ENCODE results near the gene RNF187. TPM values are rescaled to one million over a fixed set of nuclear protein-coding genes. Genes with fewer than 3 reads are reported as not detected.
A peak's percentile ranks its signal among the peaks of the same experiment; 100 is the strongest.

RNF187 gene
- polyA plus RNA-seq, 1 experiment: 106 TPM

GRCh38 chr1:228456252-228457016 is 30.7 kb upstream of the RNF187 start:
- H3K4me3 ChIP-seq (ENCODE audit: low read depth, low read length): peak overlapping the region; percentile 75
- DNase-seq (ENCODE audit: low read depth): no peak
- POLR2A ChIA-PET: no interaction called here
- no peak for TF ChIP-seq CTCF (IDR thresholded peaks at IDR 0.05; ENCODE audit: insufficient read depth, low read depth, low read length)
- no peaks in the 10 kb centered on the region for H3K27me3 ChIP-seq (ENCODE audit: control insufficient read depth, insufficient read depth, low read length)
- no peaks in the 10 kb centered on the region for H3K36me3 ChIP-seq (ENCODE audit: control insufficient read depth, insufficient read depth, low read length)
- CTCF ChIA-PET: interaction anchor here (0.9 to 1.7 kb wide), 6 partner anchors 13 to 196 kb away, joined by 3 to 7 read pairs (median 4); no protein-coding TSS in a partner anchor

GRCh38 chr1:228457017-228457395 is 30.2 kb upstream of the RNF187 start:
- POLR2A ChIA-PET: interaction anchor here (0.5 to 0.8 kb wide), 4 partner anchors 8 to 482 kb away, joined by 3 to 11 read pairs (median 5); no protein-coding TSS in a partner anchor
- Histone ChIP-seq H3K27me3 (ENCODE audit: control insufficient read depth, insufficient read depth, low read length) (no peaks in the 10 kb centered on the region; the same call in 1 of the 2 replicates), H3K36me3 (ENCODE audit: control insufficient read depth, insufficient read depth, low read length) (no peaks in the 10 kb centered on the region), H3K4me3 (ENCODE audit: low read depth, low read length) (peak overlapping the region; percentile 75)
- CTCF ChIA-PET: interaction anchor here (0.7 to 1.7 kb wide), 6 partner anchors 14 to 196 kb away, joined by 3 to 5 read pairs (median 4); no protein-coding TSS in a partner anchor
- TF ChIP-seq CTCF (IDR thresholded peaks at IDR 0.05; ENCODE audit: insufficient read depth, low read depth, low read length): no peak
- no peak for DNase-seq (ENCODE audit: low read depth)

GRCh38 chr1:228457396-228458176 is 29.6 kb upstream of the RNF187 start:
- POLR2A ChIA-PET: interaction anchor here (0.5 to 0.8 kb wide), 4 partner anchors 9 to 483 kb away, joined by 3 to 11 read pairs (median 5); no protein-coding TSS in a partner anchor
- peak overlapping the region; percentile 75 for H3K4me3 ChIP-seq (ENCODE audit: low read depth, low read length)
- no peaks in the 10 kb centered on the region; the same call in 1 of the 2 replicates for H3K27me3 ChIP-seq (ENCODE audit: control insufficient read depth, insufficient read depth, low read length)
- peak; percentile 93 for DNase-seq (ENCODE audit: low read depth)
- TF ChIP-seq CTCF (IDR thresholded peaks at IDR 0.05; ENCODE audit: insufficient read depth, low read depth, low read length): peak; percentile 51
- no peaks in the 10 kb centered on the region for H3K36me3 ChIP-seq (ENCODE audit: control insufficient read depth, insufficient read depth, low read length)
- CTCF ChIA-PET: interaction anchor here (0.7 to 2.6 kb wide), 11 partner anchors 8 to 1680 kb away, joined by 3 to 8 read pairs (median 3); no protein-coding TSS in a partner anchor

GRCh38 chr1:228459091-228459993 is 27.8 kb upstream of the RNF187 start:
- POLR2A ChIA-PET: interaction anchor here (0.6 kb wide), 1 partner anchor 1138 kb away, joined by 6 read pairs; no protein-coding TSS in a partner anchor
- peak; percentile 92 for TF ChIP-seq CTCF (IDR thresholded peaks at IDR 0.05; ENCODE audit: insufficient read depth, low read depth, low read length)

More at GRCh38 chr1:228459091-228459993, 27.8 kb upstream of the RNF187 start:
- Histone ChIP-seq H3K36me3 (ENCODE audit: control insufficient read depth, insufficient read depth, low read length) (no peaks in the 10 kb centered on the region), H3K27me3 (ENCODE audit: control insufficient read depth, insufficient read depth, low read length) (no peaks in the 10 kb centered on the region; the same call in 1 of the 2 replicates), H3K4me3 (ENCODE audit: low read depth, low read length) (peak overlapping the region; percentile 75)
- CTCF ChIA-PET: interaction anchor here (0.6 to 2.6 kb wide), 11 partner anchors 10 to 246 kb away, joined by 3 to 8 read pairs (median 3); partner anchors contain the start of gene RNF187
- peak; percentile 14 for DNase-seq (ENCODE audit: low read depth)

All from BJ (cell line).